GM10266 (cell line): ENCODE data around the gene FAM171A1.

Source experiments
- DNase-seq: peaks from one replicate; pipeline ENCODE4 v3.0.0; 2012; ENCODE audit errors: extremely low spot score
- TF ChIP-seq, protein P1 (sequence below): IDR thresholded peaks from 2 replicates; pipeline ENCODE4 v1.5.1; 2012; ENCODE audit warnings: mild to moderate bottlenecking, low read depth; ENCODE audit not compliant: control insufficient read depth, insufficient read depth; ENCODE audit errors: missing control alignments

FAM171A1 gene

GRCh38 chr10:15197276-15197675 lies 173.8 kb downstream of the FAM171A1 start:
- no peak for DNase-seq

DNA sequence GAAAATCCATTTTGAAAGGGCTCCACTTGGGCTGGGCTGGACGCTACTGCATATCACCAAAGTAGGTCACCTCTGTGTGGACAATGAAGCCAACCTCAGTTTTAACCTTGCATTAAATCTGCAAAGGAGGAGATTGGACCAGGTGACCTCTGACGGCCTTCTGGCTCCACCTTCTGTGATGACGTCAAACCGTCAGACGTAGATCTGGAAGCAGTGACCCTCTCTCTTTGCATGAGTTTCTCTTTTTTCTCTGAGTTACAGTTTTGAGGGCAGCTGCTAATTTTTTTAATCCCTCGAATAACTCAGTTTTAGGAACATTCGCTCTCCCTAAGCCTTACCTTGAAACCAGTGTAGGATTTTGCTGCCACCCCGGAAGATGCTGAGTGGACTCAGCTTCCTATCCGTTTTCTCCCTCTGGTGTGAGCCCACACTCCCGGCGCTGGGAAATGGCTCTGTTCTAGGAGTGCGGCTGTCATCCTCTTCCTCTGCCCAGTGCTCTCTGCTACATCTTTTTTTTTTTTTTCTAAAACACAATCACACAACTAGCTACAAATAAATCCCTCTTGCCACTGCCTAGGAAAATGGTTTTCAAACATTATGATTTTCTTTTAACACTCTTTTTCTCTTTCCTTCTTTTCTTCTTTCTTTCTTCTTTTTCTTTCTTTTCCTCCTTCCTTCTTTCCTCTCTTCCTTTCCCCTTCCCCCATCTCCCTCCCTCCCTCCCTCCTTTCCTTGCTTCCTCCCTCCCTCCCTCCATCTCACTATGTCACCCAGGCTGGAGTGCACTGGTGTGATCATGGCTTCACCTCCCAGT lies 174.9 kb downstream of the FAM171A1 start:
- DNase-seq = no peak
- TF ChIP-seq, protein P1, sequence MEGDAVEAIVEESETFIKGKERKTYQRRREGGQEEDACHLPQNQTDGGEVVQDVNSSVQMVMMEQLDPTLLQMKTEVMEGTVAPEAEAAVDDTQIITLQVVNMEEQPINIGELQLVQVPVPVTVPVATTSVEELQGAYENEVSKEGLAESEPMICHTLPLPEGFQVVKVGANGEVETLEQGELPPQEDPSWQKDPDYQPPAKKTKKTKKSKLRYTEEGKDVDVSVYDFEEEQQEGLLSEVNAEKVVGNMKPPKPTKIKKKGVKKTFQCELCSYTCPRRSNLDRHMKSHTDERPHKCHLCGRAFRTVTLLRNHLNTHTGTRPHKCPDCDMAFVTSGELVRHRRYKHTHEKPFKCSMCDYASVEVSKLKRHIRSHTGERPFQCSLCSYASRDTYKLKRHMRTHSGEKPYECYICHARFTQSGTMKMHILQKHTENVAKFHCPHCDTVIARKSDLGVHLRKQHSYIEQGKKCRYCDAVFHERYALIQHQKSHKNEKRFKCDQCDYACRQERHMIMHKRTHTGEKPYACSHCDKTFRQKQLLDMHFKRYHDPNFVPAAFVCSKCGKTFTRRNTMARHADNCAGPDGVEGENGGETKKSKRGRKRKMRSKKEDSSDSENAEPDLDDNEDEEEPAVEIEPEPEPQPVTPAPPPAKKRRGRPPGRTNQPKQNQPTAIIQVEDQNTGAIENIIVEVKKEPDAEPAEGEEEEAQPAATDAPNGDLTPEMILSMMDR = no peak

More at GRCh38 chr10:15197276-15197675, 173.8 kb downstream of the FAM171A1 start:
- TF ChIP-seq, protein P1 = no peak

GRCh38 chr10:15189133-15189885 lies 181.8 kb downstream of the FAM171A1 start:
- TF ChIP-seq, protein P1 = no peak
- no peak for DNase-seq

GRCh38 chr10:15188603-15189002 lies 182.5 kb downstream of the FAM171A1 start:
- DNase-seq = no peak
- TF ChIP-seq, protein P1 = no peak

GRCh38 chr10:15183689-15184481 lies 187.2 kb downstream of the FAM171A1 start:
- TF ChIP-seq, protein P1 = no peak
- DNase-seq = no peak

- DNase-seq = no peak
These were observed 188.4 kb downstream of the FAM171A1 start for GRCh38 chr10:15182540-15183207.

More at GRCh38 chr10:15182540-15183207, 188.4 kb downstream of the FAM171A1 start:
- TF ChIP-seq, protein P1 = no peak
